Effector CD8-positive, alpha-beta T cell (primary cell): Measurements from ENCODE around the gene KRTAP12-1.
"Not testable (repeated sequence)": the region's sequence is repeated elsewhere in the genome, so short reads cannot be mapped to it uniquely, and the experiment has no call there.

Experiments
- DNase-seq: peaks from one replicate; lab custom pipeline; 2025; lab: John Stamatoyannopoulos, UW

KRTAP12-1 gene

DNA sequence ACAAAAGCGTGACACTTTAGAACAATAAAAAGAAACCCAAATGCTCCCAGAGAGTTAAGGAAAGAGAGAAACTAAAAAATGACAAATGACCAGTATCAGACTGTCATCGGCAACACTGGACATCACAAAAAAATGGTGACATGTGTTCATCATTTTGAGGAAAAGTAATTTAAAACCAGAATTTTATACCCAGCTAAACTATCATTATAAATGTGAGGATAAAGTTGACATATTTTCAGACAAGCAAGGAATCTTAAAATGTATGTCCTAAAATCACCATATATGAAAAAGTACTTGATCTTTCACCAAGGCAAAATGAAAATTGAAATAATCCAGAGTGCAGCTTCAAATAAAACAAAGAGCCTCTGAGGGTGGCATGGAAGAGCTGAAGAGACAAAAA, 37.1 kb downstream of the KRTAP12-1 start:
- no peak for DNase-seq

DNA sequence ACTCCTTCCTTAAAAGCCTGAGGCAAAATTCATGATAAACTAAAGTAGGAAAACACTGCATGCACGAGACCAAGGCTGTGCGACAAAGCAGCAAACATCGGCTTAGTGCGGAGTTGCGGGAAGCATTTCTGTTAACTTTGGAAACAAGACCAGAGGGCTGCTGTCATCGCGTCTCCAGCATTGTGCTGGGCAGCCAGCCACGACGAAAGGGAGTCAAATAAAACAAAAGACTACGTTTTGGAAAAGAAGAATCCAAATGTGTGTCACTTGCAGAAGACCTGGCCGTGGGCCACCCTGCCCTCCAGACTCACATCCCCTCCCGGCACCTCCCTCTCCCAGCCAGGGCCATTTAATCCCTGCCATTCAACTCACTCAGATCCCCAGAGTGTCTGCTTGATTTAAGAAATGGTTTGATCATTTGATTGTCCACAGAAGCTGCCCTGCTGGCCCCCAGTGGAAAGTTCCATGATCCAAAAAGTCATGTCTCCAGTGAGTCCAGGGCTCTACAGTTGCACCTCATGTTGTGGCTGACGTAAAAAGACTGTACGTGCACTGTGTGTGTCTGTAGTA, 38.1 kb downstream of the KRTAP12-1 start:
- no peak for DNase-seq

DNA sequence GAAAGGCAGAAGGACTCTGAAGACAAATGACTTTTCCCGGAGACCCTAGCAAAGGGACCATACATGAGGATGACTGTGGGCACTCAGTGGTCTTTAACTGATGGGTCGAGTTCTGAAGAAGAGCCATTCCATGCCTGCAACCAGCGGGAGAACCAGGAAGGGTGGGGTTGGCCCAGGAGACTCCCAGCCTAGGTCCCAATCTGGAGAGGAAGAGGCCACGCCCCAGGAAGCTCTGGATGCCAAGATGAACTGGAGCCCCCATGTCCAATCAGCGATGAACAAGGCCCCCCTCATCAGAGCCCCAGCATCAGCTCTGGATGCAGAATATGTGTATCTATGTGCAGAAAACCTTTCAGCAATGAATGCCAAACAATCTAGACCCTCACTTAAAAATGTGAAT, 41.2 kb downstream of the KRTAP12-1 start:
- DNase-seq = no peak

DNA sequence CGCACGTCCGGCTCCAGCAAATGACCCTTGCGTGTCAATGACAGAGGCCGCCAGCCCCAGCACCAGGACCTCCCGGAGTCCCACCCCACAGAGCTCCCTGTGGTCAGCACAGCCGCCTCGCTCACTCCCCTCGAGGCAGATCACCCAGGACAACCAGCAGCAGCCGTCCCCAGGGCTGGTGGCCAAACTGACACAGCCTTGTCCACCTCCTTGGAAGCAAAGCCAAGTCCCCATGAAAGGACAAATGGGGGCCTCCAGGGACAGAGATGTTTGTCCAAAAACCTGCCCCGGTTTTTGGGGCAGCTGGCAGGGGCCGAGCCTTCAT, 42.7 kb downstream of the KRTAP12-1 start:
- no peak for DNase-seq

DNA sequence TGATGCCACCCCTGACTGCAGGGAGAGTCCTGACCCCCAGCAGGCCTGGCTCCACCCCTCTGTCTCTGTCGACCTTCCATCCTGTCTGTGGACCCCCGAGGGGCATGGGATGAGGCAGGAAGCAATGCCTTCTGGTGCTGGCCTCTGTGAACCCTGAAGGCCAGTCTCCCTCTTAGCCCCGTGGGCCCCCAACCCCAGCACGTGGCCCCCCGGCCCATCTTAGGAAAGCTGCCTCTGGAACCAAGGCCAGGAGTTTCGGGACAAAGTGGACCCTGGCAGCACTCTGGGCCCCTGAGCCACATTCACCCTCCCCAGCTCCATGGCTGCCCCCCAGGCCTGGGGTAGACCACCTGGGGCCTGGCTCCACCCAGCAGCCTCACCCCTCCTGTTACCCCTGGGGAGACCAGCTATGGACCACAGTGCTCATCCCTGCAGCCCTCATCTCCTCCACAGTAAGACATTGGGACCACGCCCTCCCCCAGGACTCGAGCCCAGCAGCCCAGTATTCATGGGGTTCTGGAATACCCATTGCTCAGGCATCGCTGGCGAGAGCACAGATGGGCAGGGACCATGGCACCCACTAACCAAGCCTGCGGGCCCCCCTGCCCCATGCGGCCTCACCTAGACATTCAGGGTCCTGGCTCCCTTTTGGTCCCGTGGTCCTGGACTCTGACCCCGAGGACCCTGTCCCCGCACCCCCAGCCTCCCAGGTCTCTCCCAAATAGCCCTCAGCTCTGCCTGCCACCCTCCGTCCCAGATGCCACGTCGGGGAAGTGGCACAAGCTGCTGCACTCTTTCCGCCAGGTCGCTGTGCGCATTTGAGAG, 43.2 kb downstream of the KRTAP12-1 start:
- not testable (repeated sequence) for DNase-seq

DNA sequence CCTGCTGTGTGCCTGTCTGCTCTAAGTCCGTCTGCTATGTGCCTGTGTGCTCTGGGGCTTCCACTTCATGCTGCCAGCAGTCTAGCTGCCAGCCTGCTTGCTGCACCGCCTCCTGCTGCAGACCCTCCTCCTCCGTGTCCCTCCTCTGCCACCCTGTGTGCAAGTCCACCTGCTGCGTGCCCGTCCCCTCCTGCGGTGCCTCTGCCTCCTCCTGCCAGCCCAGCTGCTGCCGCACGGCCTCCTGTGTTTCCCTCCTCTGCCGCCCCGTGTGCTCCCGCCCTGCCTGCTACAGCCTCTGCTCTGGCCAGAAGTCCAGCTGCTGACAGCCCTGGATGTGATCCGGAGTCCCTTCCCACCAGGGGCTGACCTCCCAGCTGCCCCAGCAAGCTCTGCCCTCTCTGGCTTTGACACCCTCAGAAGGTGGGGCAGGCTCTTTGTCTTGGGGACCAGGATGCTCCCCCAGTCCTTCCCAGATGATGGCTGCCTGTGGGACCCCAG, 44.1 kb downstream of the KRTAP12-1 start:
- DNase-seq = not testable (repeated sequence)

DNA sequence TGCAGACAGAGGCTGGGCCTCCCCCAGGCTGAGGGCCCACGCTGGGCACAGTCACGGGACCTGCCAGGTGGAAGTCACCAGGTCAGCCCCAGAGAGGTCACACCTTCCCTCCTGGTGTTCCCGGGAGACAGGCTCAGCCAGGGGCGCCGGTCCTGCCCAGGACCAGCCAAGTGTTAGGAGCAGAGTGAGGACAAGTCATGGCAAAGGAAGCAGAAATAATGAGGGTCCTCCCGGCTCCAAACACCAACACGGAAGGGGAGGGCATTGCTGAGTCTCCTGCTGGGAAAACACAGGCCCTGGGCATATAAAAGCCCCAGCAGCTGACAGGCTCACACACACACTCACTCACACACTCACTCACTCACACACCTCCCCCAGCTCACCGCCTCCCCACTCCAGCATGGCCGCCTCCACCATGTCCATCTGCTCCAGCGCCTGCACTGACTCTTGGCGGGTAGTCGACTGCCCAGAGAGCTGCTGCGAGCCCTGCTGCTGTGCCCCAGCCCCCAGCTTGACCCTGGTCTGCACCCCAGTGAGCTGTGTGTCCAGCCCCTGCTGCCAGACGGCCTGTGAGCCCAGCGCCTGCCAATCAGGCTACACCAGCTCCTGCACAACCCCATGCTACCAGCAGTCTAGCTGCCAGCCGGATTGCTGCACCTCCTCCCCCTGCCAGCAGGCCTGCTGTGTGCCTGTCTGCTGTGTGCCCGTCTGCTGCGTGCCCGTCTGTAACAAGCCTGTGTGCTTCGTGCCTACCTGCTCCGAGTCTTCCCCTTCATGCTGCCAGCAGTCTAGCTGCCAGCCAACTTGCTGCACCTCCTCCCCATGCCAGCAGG, 44.7 kb downstream of the KRTAP12-1 start, which contains the start of gene KRTAP10-10:
KRTAP10-10 (plus strand) TSS at position 339 of the 833 bp plus-strand sequence; CDS start at position 401, 62 bp downstream.
- no peak for DNase-seq

DNA sequence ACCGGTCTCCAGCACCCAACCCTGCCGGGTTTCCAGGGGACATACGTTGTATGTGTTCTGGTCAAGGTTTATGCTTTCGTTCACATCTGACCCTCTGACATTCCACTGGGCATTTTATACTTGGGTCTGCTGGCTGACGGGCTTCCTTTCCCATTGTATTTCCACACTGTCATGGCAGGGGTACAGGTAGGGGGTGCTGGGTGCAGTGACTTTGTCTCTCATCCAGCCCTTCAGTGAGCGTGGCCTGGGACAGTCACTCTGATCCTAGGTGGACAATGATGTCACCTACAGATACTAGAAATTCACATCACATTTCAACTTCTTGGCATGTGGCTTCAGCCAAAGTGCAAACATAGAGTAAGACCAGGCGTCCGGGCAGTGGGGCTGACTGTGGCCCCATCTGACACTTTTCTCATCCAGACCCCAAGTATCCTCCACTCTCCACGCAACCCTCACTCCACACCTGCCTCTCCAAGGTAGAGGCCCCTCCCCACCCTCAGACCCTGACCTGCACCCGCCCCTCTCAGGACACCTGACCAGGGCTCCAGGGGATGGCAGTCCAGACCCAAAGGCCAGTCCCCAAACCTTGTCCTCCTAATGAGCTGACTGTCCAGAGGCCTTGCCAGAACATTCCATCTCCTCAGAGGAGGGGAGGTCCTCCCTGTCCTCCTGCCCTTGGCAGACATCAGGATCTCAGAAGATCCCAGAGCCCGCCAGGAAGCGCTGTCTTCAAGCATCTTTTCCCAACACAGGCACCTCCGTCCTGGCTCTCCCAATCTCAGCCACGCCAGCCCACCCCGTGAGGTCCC, 45.5 kb downstream of the KRTAP12-1 start:
- no peak for DNase-seq

DNA sequence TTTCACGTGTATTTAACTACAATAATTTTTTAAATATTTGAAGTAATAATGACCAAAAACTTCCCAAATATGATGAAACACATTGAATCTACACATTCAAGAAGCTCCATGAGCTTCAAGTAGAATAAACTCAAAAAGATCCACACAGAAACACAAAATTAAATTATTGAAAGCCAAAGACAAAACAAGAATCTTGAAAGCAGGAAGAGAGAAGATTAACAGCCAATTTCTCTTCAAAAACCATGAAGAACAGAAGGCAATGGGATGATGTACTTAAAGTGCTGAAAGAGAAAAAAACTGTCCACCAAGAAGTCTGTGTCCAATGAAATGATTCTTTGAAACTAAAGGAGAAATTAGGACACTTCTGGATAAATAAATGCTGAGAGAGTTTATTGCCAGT, 49.9 kb downstream of the KRTAP12-1 start:
- DNase-seq = no peak
